Frontal cortex (tissue), 4 donors: ENCODE data around the gene PRDM16. TPM values are rescaled to one million over a fixed set of nuclear protein-coding genes. Genes with fewer than 3 reads are reported as not detected.

ENCODE experiments used
- DNase-seq, 2 donors: peaks; one replicate each; pipeline ENCODE4 v3.0.0; 2012; ENCODE audit warnings: low spot score in 2 of 2
- FAIRE-seq: peaks from 2 replicates; lab custom pipeline; 2012; peaks lifted over from hg19 to GRCh38; lab: Jason Lieb, UNC
- total RNA-seq: library from RNA; depleted of rRNA; stranded (reverse); fragments of >200 nt; gene quantifications from one replicate; pipeline ENCODE4 v1.2.3, GENCODE V29; 2014
- donor health status: control.
- donor health status: control.
- donor health status: control.

PRDM16 gene
- total RNA-seq, 1 donor from 2014 or later, result 1.6 TPM

DNA sequence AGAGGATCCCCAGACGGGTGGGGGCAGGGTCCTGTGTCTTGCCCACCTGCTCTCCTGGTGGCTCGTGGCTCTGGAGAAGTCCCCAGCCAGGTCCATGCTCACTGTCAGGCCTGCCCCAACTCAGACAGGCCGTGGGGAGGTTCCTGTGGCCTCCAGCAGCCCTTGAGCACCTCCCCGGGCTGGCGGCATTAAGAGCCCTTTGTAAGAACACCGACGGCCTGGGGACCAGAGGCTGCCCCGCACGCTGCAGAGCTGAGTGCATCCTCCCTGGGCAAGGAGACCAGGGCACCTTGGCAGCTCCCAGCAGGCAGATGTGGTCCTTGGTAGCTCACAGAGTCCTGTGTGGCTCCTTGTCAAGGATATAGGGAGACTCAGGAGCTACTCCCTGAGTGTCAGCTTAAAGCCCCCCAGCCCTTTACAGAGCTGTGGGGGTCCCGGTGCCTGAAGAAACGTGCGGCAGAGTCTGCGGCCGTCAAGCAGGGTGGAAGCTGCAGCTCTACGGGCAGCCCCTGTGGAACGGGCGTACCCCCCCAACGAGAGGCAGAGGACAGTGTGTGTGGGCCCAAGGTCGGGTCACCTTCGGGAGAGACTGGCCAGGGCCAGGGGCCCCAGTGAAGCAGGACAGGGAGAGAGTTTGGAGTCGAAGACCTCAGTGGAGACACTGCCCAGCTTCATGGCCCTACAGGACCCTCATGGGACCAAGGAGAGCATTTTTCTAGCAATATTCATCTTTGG, 118.6 kb downstream of the PRDM16 start:
- DNase-seq (no peak), FAIRE-seq (no peak)

GRCh38 chr1:3188150-3188971, 119.4 kb downstream of the PRDM16 start:
- DNase-seq (no peak), FAIRE-seq (no peak)

DNA sequence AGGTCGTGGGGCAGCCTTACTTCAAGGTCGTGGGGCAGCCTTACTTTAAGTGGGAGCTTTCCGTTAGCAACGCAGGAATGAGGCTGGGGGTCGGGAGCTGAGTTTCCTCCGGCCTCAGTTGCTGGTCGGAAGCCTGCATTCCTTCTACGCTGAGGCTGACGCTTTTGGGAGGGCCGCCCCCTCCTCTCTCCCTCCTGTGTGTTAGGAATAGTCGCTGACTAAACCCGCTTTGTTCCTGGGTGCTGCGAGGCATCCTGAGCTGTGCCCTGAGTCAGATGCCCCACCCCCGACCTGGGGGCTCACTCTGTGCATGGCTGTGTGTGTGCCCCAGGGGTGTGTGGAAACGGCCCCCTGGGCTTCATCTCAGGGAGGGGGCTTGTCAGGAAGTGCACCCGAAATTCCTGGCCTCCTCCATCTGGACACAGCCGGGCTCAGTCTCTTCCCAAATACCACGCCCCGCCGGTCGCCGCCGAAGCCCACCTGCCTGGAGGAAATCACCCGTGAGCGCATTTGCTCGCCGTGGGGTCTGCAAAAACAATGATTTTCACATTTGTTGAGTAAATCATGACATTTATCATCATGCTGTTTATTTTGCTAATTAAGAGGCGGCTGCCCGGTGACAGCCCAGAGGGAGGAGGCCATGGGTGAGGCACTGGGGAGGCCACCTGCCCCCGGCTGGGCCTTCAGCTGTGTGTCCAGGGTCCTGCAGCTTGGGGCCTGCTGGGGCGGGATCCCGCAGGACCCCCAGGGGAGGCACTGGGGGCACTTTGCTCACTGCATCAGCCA, 121.4 kb downstream of the PRDM16 start:
- DNase-seq (no peak), FAIRE-seq (no peak)

GRCh38 chr1:3192361-3192760, 123.4 kb downstream of the PRDM16 start:
- no peak for DNase-seq
- no peak for FAIRE-seq

DNA sequence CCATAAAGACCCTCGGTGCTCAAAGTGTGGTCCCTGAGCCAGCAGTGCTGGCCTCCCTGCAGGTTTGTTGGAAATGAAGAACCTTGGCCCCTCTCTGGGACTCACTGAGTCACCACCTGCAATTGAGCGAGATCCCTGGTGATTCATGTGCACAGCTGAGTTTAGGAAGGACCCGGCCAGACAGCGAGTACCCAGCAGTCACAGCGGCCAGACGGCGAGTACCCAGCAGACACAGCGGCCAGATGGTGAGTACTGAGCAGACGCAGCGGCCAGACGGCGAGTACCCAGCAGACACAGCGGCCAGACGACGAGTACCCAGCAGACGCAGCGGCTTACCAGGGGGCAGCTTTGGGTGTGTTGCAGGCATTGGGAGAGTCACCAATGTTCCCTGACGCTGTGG, 123.8 kb downstream of the PRDM16 start:
- DNase-seq (no peak), FAIRE-seq (no peak)

DNA sequence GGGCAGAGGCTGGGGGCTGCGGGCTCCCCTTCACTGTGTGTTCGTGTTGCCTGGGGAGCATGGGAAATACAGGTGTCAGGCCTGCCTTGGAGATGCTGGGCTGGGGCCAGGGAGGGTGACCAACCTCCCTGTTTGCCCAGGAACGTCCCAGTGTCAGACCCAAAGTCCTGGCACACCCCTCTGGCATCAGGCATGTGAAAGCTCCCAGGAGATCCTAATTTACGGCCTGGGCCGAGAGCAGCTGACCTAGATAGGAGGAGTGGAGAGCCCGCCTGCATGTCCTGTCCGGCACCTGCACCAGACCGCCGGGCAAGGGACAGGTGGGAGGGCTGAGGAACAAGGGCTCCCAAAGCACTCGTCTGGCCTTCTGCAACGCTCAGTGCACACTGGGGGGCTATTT, 124.8 kb downstream of the PRDM16 start:
- DNase-seq (no peak), FAIRE-seq (no peak)

DNA sequence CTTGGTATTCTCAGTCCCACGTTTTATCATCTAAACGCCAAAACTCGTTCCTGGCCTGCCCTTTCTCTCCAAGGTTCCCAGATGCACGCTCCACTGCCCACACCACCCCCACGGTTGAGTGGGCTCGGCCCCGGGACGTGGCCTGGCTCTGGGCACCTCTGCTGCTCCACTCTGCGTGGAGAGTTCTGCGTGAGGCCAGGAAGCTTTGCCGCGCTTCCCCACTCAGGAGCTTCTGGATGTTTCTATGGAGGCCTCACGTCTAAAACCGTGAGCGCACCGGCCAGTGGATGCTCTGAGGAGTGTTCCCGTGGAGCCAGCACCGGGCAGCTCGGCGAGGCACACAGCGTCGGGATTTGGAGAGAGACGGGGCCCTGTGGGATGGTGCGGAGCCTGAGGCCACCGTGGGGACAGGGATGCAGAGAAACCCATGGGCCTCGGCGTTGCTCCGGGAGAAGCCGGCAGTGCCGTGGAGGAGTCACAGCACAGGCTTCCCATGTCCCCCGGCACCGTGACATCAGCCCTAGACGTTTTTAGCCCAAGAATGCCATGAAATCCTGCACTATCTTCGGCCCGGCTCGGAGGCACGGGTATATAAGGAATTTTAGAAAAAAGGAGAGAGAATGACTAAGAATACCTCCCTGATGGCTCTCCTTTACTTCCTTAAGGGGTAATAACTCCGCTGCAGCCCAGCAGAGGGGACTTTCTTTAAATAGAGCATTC, 125.9 kb downstream of the PRDM16 start:
- no peak for DNase-seq
- FAIRE-seq, result no peak

- no peak for FAIRE-seq
- DNase-seq, result no peak
Measured at GRCh38 chr1:3195480-3195815, 126.4 kb downstream of the PRDM16 start.

- DNase-seq, result no peak
- no peak for FAIRE-seq
Measured at GRCh38 chr1:3195966-3196515, 127.0 kb downstream of the PRDM16 start.

DNA sequence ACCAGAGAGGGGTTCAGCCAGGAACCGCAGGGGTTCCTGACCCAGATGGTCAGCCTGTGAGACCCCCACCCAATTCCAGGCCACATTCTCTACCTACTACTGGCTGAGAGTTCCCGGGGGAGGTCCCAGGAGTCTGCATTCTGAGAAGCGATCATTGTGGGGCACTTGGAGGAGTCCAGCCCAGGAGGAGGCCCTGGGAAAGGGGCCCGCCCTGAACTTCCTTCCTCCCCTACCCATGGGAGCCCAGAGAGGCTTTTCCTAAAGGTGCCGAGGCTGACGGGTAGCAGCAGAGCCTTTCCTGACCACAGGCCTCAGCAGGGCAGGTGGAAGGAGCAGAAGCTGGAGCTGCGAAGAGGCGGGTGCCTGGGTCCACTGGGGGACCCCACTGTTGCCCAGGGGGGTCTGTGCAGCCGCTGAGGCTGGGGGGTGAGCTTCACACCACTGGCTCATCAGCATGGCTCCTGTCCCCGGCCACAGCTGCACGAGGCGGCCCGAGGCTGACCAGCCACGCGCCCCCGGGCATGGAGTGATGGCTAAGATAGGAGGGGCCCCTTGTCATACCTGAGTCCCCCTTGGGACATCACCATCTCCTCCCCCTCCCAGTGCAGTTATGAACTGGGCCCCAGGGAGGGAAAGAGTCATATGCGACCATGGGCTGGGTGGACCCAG, 127.7 kb downstream of the PRDM16 start:
- DNase-seq (no peak), FAIRE-seq (no peak)

DNA sequence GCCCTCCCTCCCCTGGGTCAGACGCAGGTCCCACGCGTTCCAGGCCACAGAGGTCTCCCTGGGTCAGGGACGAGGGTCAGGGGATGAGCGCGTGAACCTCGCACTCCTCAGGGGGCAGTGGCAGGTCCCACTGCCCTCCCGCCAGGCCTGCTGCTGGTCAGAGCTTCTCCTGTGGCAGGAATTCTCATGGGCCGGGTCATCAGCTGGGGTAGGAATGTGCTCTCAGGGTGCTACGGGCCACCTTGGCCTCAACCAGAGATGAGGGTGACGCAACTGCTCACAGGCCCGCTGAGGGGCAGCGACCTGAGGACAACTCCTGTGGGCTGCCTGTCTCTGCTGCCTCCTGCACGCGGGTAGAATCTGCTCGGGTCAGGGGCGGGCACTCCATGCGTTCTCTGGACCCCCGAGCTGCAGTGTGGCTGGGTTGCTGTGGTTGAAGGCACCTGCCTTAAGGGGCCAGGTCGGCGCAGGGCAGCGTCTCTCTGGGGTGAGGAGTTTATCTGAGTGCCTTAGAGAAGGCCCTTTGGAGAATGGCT, 128.8 kb downstream of the PRDM16 start:
- FAIRE-seq (no peak), DNase-seq (no peak)

GRCh38 chr1:3198371-3199271, 129.6 kb downstream of the PRDM16 start:
- no peak for DNase-seq

DNA sequence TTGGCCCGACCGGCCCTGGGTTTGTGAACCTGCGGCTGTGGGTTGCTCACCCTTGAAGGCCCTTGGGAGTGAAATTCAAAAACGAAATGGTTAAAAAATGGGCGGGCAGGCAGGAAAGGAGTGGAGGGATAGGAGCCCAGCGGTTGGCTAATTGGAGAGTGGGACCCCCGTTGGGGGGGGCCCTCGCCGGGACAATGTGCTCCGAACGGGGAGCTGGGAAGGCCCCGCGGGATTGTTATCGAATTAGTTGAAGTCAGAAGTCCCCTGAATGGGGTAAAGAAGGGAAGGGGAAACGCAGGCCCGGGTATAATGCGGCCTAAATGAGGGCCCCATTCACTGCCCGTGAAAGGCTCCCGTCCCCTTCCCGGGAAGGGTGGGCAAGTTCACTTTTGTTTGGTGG, 135.7 kb downstream of the PRDM16 start:
- DNase-seq, result no peak
- no peak for FAIRE-seq

More at GRCh38 chr1:3198371-3199271, 129.6 kb downstream of the PRDM16 start:
- FAIRE-seq, result no peak

- FAIRE-seq, result no peak
- no peak for DNase-seq
Measured at GRCh38 chr1:3205815-3206214, 136.8 kb downstream of the PRDM16 start.

DNA sequence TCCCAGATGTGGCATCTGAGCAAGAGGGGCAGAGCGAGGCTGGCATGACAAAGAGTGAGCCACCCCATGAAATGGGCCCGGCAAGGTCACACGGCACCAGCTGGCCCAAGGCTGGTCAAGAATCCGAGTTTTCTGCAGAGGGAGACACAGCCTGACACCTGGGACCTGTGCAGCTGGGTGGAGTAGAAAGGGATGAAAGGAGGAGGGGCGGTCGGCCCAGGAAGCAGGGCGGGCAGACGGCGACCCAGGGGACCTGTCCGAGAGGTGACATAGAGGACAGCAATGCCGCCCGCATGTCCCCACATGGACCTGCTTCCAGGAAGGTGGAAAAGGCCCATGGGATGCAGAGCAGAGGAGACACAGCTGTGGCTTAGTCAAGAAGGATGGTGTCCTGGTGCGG, 137.7 kb downstream of the PRDM16 start:
- FAIRE-seq (no peak), DNase-seq (no peak)

GRCh38 chr1:3207217-3207848, 138.3 kb downstream of the PRDM16 start:
- DNase-seq, result no peak

DNA sequence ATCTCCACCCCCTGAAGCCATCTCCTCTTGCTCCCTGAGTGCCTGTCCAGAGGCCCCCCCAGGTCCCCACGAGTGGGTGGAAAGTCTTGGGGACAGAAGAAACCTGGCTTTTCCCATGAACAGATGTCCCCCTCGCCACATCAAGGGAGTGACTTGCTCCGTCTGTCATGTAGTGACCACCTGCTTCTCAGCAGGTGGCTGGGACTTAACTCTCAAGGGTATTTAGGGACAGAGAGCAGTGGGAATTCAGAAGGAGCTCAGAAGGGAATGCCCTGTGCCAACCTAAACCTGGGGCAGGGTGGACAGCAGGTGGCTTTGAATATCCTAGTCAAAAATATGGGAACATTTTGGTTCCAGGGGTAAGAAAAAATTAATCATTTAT, 139.8 kb downstream of the PRDM16 start:
- no peak for DNase-seq
- FAIRE-seq, result no peak

More at GRCh38 chr1:3207217-3207848, 138.3 kb downstream of the PRDM16 start:
- FAIRE-seq, result no peak
